Neural cell (in vitro differentiated cells): ENCODE data around the gene COPG1. TPM values are rescaled to one million over a fixed set of nuclear protein-coding genes. Genes with fewer than 3 reads are reported as not detected.

Experiments used
- H2AFZ ChIP-seq: fragments of 200-600, 300-800 bp; sonication (generic), shearing (Covaris generic); 2 replicates; pipeline ENCODE4 v1.6.0; 2014; ENCODE audit warnings: low read depth, mild to moderate bottlenecking, antibody characterized with exemption, low read length, moderate library complexity
- H3F3A ChIP-seq: fragments of 200-600 bp; shearing (Covaris generic); 2 replicates; pipeline ENCODE4 v1.6.1; 2016; ENCODE audit warnings: mild to moderate bottlenecking, moderate library complexity, mixed read lengths, antibody characterized with exemption, low read length; ENCODE audit not compliant: insufficient read depth, poor library complexity, severe bottlenecking
- H3K27ac ChIP-seq: fragments of 200-600, 300-800 bp; sonication (generic), shearing (Covaris generic); 2 replicates; pipeline ENCODE4 v1.5.1; 2014; ENCODE audit warnings: mild to moderate bottlenecking, low read length, moderate library complexity
- H3K27me3 ChIP-seq: fragments of 300-800, 200-600 bp; sonication (generic), shearing (Covaris generic); 2 replicates; pipeline ENCODE4 v1.6.0; 2014; ENCODE audit warnings: mild to moderate bottlenecking, low read depth, low read length, moderate library complexity; ENCODE audit not compliant: insufficient read depth
- H3K36me3 ChIP-seq: fragments of 300-800, 200-600 bp; sonication (generic), shearing (Covaris generic); 2 replicates; pipeline ENCODE4 v1.5.1; 2014; ENCODE audit warnings: mild to moderate bottlenecking, antibody characterized with exemption, low read length, moderate library complexity; ENCODE audit not compliant: insufficient read depth
- H3K4me2 ChIP-seq: fragments of 300-800, 200-600 bp; sonication (generic), shearing (Covaris generic); 2 replicates; pipeline ENCODE4 v1.6.0; 2014; ENCODE audit warnings: mild to moderate bottlenecking, low read length
- H3K4me3 ChIP-seq: fragments of 300-800, 200-600 bp; sonication (generic), shearing (Covaris generic); 2 replicates; pipeline ENCODE4 v1.5.1; 2014; ENCODE audit warnings: mild to moderate bottlenecking, low read length, moderate library complexity
- H3K79me2 ChIP-seq: fragments of 200-600 bp; shearing (Covaris generic); replicated peaks from 2 replicates; pipeline ENCODE4 v1.6.0; 2014; ENCODE audit warnings: mild to moderate bottlenecking, low read length, moderate library complexity; ENCODE audit not compliant: insufficient read depth
- H3K9ac ChIP-seq: fragments of 300-800, 200-600 bp; sonication (generic), shearing (Covaris generic); 2 replicates; pipeline ENCODE4 v1.6.1; 2016; ENCODE audit warnings: mild to moderate bottlenecking, low read length, mixed read lengths
- H3K9me2 ChIP-seq: fragments of 200-600 bp; shearing (Covaris generic); 2 replicates; pipeline ENCODE4 v1.6.1; 2016; ENCODE audit warnings: mild to moderate bottlenecking, low read length, mixed read lengths; ENCODE audit not compliant: insufficient read depth
- H3K9me3 ChIP-seq: fragments of 200-600, 300-800 bp; sonication (generic), shearing (Covaris generic); 2 replicates; pipeline ENCODE4 v1.6.1; 2016; ENCODE audit warnings: mild to moderate bottlenecking, mixed run types, low read length, moderate library complexity, mixed read lengths
- H4K20me1 ChIP-seq: fragments of 200-600 bp; shearing (Covaris generic); 2 replicates; pipeline ENCODE4 v1.6.1; 2016; ENCODE audit warnings: mild to moderate bottlenecking, mixed run types; ENCODE audit not compliant: insufficient read depth
- CTCF ChIP-seq: fragments of 450-650 bp; IDR thresholded peaks from 2 replicates; pipeline ENCODE4 v1.5.1; 2014; ENCODE audit warnings: antibody characterized with exemption, mild to moderate bottlenecking, moderate library complexity; ENCODE audit not compliant: poor library complexity, severe bottlenecking
- EP300 ChIP-seq: fragments of 450-650 bp; conservative IDR thresholded peaks from 2 replicates; pipeline ENCODE4 v1.6.1; 2014; ENCODE audit warnings: antibody characterized with exemption, mild to moderate bottlenecking, moderate library complexity; ENCODE audit not compliant: poor library complexity, severe bottlenecking
- EZH2 ChIP-seq: fragments of 200-600, 300-800 bp; shearing (Covaris generic), sonication (generic); IDR thresholded peaks from 2 replicates; pipeline ENCODE4 v1.6.1; 2014; ENCODE audit warnings: antibody characterized with exemption, low read length, borderline replicate concordance, mild to moderate bottlenecking; ENCODE audit not compliant: insufficient read depth, poor library complexity, severe bottlenecking
- MXI1 ChIP-seq: fragments of 450-650 bp; conservative IDR thresholded peaks from 2 replicates; pipeline ENCODE4 v1.6.1; 2014; ENCODE audit warnings: antibody characterized with exemption, mild to moderate bottlenecking; ENCODE audit not compliant: poor library complexity, severe bottlenecking
- POLR2AphosphoS5 ChIP-seq: IDR thresholded peaks from 2 replicates; pipeline ENCODE4 v1.6.1; 2012
- RAD21 ChIP-seq: fragments of 450-650 bp; conservative IDR thresholded peaks from 2 replicates; pipeline ENCODE4 v1.6.1; 2014; ENCODE audit warnings: antibody characterized with exemption, mild to moderate bottlenecking, moderate library complexity
- REST ChIP-seq: IDR thresholded peaks from 2 replicates; pipeline ENCODE4 v1.6.1; 2012; ENCODE audit warnings: borderline replicate concordance
- SMC3 ChIP-seq: fragments of 450-650 bp; conservative IDR thresholded peaks from 2 replicates; pipeline ENCODE4 v1.6.1; 2014; ENCODE audit warnings: antibody characterized with exemption, mild to moderate bottlenecking, moderate library complexity; ENCODE audit not compliant: poor library complexity
- TAF1 ChIP-seq: IDR thresholded peaks from 2 replicates; pipeline ENCODE4 v1.6.1; 2012; ENCODE audit warnings: low read depth
- polyA plus RNA-seq: library from polyadenylated mRNA; depleted of rRNA; stranded (reverse); fragments of >200 nt; gene quantifications from 2 replicates; pipeline ENCODE4 v1.2.3, GENCODE V29; 2014

COPG1 gene
- polyA plus RNA-seq, 1 donor from 2014 or later: 75.0 TPM

- TF ChIP-seq EZH2 (no peak), REST (no peak), EP300 (no peak), TAF1 (no peak), MXI1 (no peak), RAD21 (no peak), SMC3 (no peak)
- Histone ChIP-seq H3K9me2 (no peaks in the 10 kb centered on the region), H3K79me2 (peaks cover 46% of the 10 kb centered on the region), H3K27ac (peak overlapping the region; percentile 77), H4K20me1 (no peaks in the 10 kb centered on the region), H3K4me2 (peak overlapping the region; percentile 65), H3K4me3 (peak overlapping the region; percentile 96), H3K36me3 (no peaks in the 10 kb centered on the region), H3K9ac (peak overlapping the region; percentile 92), H3F3A (peaks cover 4% of the 10 kb centered on the region), H3K27me3 (no peaks in the 10 kb centered on the region), H3K9me3 (no peaks in the 10 kb centered on the region), H2AFZ (peak overlapping the region; percentile 69)
Observed at GRCh38 chr3:129317014-129317771, 67.8 kb downstream of the COPG1 start.

GRCh38 chr3:129317848-129318247 is 68.4 kb downstream of the COPG1 start:
- H3F3A ChIP-seq: peaks cover 4% of the 10 kb centered on the region
- no peak overlapping the region for H3K4me2 ChIP-seq
- H3K79me2 ChIP-seq: peaks cover 46% of the 10 kb centered on the region
- H3K4me3 ChIP-seq: no peak overlapping the region
- no peaks in the 10 kb centered on the region for H4K20me1 ChIP-seq
- H3K27me3 ChIP-seq: no peaks in the 10 kb centered on the region
- H3K9me3 ChIP-seq: no peaks in the 10 kb centered on the region
- TF ChIP-seq EZH2 (no peak), EP300 (no peak), RAD21 (no peak)
- no peaks in the 10 kb centered on the region for H3K36me3 ChIP-seq
- H3K27ac ChIP-seq: no peak overlapping the region
- no peak overlapping the region for H2AFZ ChIP-seq
- H3K9ac ChIP-seq: no peak overlapping the region
- no peaks in the 10 kb centered on the region for H3K9me2 ChIP-seq

GRCh38 chr3:129318921-129319320 is 69.5 kb downstream of the COPG1 start:
- Histone ChIP-seq H3K79me2 (peaks cover 45% of the 10 kb centered on the region), H3K9me3 (no peaks in the 10 kb centered on the region), H2AFZ (no peak overlapping the region)

More at GRCh38 chr3:129318921-129319320, 69.5 kb downstream of the COPG1 start:
- no peak overlapping the region for H3K27ac ChIP-seq
- no peaks in the 10 kb centered on the region for H3K27me3 ChIP-seq
- TF ChIP-seq RAD21 (no peak), TAF1 (no peak), POLR2AphosphoS5 (no peak), REST (no peak), MXI1 (no peak), SMC3 (no peak), CTCF (no peak), EP300 (no peak), EZH2 (no peak)
- no peaks in the 10 kb centered on the region for H4K20me1 ChIP-seq
- H3K4me2 ChIP-seq: no peak overlapping the region
- no peaks in the 10 kb centered on the region for H3K36me3 ChIP-seq
- no peaks in the 10 kb centered on the region for H3K9me2 ChIP-seq
- no peak overlapping the region for H3K4me3 ChIP-seq
- no peak overlapping the region for H3K9ac ChIP-seq
- H3F3A ChIP-seq: peaks cover 1% of the 10 kb centered on the region
